ENCODE data around the gene DPP6.

GRCh38 chr7:154753226-154753625 lies 701.0 kb downstream of the DPP6 start:
- TF ChIP-seq CTCF (IDR thresholded peaks at IDR 0.05), result no peak
- no peak for TF ChIP-seq POLR2A (IDR thresholded peaks at IDR 0.05)

Measured in Peyer's patch (tissue), 4 donors.